Osteoblast (primary cell): ENCODE data around the gene KRTAP6-1. TPM values are rescaled to one million over a fixed set of nuclear protein-coding genes. Genes with fewer than 3 reads are reported as not detected.

ENCODE experiments used
- DNase-seq: peaks from one replicate; pipeline ENCODE4 v3.0.0; 2011; ENCODE audit warnings: low spot score, mixed read lengths; ENCODE audit not compliant: insufficient read length; ENCODE audit errors: missing footprints
- H2AFZ ChIP-seq: 2 replicates; pipeline ENCODE4 v1.6.0; 2011; ENCODE audit warnings: mild to moderate bottlenecking, low read length
- H3K27ac ChIP-seq: 2 replicates; pipeline ENCODE4 v1.5.1; 2011; ENCODE audit warnings: mild to moderate bottlenecking, low read depth, low read length, moderate library complexity
- H3K27me3 ChIP-seq: 2 replicates; pipeline ENCODE4 v1.6.0; 2012; ENCODE audit warnings: mild to moderate bottlenecking, control low read depth, inconsistent platforms, low read length, moderate library complexity; ENCODE audit not compliant: insufficient read depth
- H3K36me3 ChIP-seq: 2 replicates; pipeline ENCODE4 v1.5.1; 2011; ENCODE audit warnings: mild to moderate bottlenecking, low read length, control low read depth, moderate library complexity; ENCODE audit not compliant: insufficient read depth
- H3K4me1 ChIP-seq: 2 replicates; pipeline ENCODE4 v1.5.1; 2011; ENCODE audit warnings: mild to moderate bottlenecking, low read length, control low read depth, moderate library complexity; ENCODE audit not compliant: insufficient read depth
- H3K4me2 ChIP-seq: 2 replicates; pipeline ENCODE4 v1.6.0; 2011; ENCODE audit warnings: mild to moderate bottlenecking, low read length; ENCODE audit not compliant: insufficient read depth
- H3K4me3 ChIP-seq: fragments of 200-600 bp; sonication (generic); 3 replicates; pipeline ENCODE4 v1.5.1; 2012; ENCODE audit warnings: mild to moderate bottlenecking, low read length, inconsistent platforms; ENCODE audit not compliant: insufficient read depth
- H3K79me2 ChIP-seq: 2 replicates; pipeline ENCODE4 v1.6.0; 2012; ENCODE audit warnings: mild to moderate bottlenecking, low read length, control low read depth, inconsistent platforms; ENCODE audit not compliant: insufficient read depth
- H3K9me3 ChIP-seq: 2 replicates; pipeline ENCODE4 v1.5.1; 2011; ENCODE audit warnings: low read depth, low read length, control low read depth
- H4K20me1 ChIP-seq: 2 replicates; pipeline ENCODE4 v1.6.0; 2012; ENCODE audit warnings: mild to moderate bottlenecking, low read length, control low read depth; ENCODE audit not compliant: insufficient read depth
- CTCF ChIP-seq: IDR thresholded peaks from 2 replicates; pipeline ENCODE4 v1.5.1; 2011; ENCODE audit warnings: mild to moderate bottlenecking, low read depth, low read length, moderate library complexity; ENCODE audit errors: extremely low read depth
- small RNA-seq: library from RNA; depleted of rRNA; stranded (forward); fragments of <200 nt; gene quantifications from one replicate; pipeline ENCODE3, GENCODE V24; 2012
- total RNA-seq: library from RNA; depleted of rRNA; stranded (reverse); fragments of >200 nt; gene quantifications from 2 replicates; pipeline ENCODE4 v1.2.3, GENCODE V29; 2012

KRTAP6-1 gene
- total RNA-seq, 1 donor = not detected

GRCh38 chr21:30567617-30568016, 46.1 kb downstream of the KRTAP6-1 start:
- TF ChIP-seq CTCF = no peak
- H2AFZ ChIP-seq = no peak overlapping the region
- no peak overlapping the region for H3K27ac ChIP-seq
- H3K4me2 ChIP-seq = no peak overlapping the region
- no peak for DNase-seq
- no peaks in the 10 kb centered on the region for H3K9me3 ChIP-seq
- no peak overlapping the region for H3K4me3 ChIP-seq
- H3K36me3 ChIP-seq = no peaks in the 10 kb centered on the region
- H3K79me2 ChIP-seq = no peaks in the 10 kb centered on the region
- H4K20me1 ChIP-seq = no peaks in the 10 kb centered on the region
- H3K4me1 ChIP-seq = no peaks in the 10 kb centered on the region
- H3K27me3 ChIP-seq = no peaks in the 10 kb centered on the region

DNA sequence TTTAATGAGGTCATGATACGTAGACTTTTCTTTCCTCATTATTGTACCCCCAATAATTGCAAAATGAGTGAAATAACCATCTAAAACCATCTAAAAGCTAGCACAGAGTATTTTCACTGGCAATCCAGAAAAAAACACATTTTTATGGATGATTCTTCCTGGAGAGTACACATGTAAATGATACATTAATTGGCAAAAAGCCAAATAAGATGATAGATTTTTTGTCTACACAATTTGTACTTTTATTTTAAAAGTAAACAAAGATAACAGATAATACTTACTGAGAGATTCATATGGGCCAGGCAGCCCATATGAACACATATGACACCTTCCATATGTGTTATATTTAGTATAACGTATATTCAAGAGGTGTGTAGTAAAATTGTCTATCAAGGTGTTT, 50.1 kb downstream of the KRTAP6-1 start:
- H3K36me3 ChIP-seq = no peaks in the 10 kb centered on the region
- H3K27me3 ChIP-seq = no peaks in the 10 kb centered on the region
- no peak overlapping the region for H2AFZ ChIP-seq
- H3K4me3 ChIP-seq = no peak overlapping the region
- no peaks in the 10 kb centered on the region for H4K20me1 ChIP-seq
- no peak overlapping the region for H3K4me2 ChIP-seq
- H3K79me2 ChIP-seq = no peaks in the 10 kb centered on the region
- no peak overlapping the region for H3K27ac ChIP-seq
- no peaks in the 10 kb centered on the region for H3K9me3 ChIP-seq
- no peaks in the 10 kb centered on the region for H3K4me1 ChIP-seq
- no peak for TF ChIP-seq CTCF
- DNase-seq = no peak

Small RNA genes within 50 kb of the gene (small RNA-seq; reads per million reads assigned to genes)
- gene KRTAP20-1 (not detected), gene KRTAP20-3 (not detected), gene KRTAP20-4 (not detected), gene KRTAP22-1 (not detected), gene KRTAP22-2 (not detected)

Other genes starting within 250 kb of the KRTAP6-1 start
- not detected in 2 replicates for gene KRTAP13-2, start 241.7 kb downstream of the KRTAP6-1 start, total RNA-seq
- gene KRTAP13-1, start 217.9 kb downstream of the KRTAP6-1 start, total RNA-seq = not detected in 2 replicates
- not detected in 2 replicates for gene KRTAP13-3, start 188.0 kb downstream of the KRTAP6-1 start, total RNA-seq
- gene KRTAP13-4, start 183.7 kb downstream of the KRTAP6-1 start, total RNA-seq = not detected in 2 replicates
- not detected in 2 replicates for gene KRTAP15-1, start 173.7 kb downstream of the KRTAP6-1 start, total RNA-seq
- not detected in 2 replicates for gene KRTAP19-1, start 133.6 kb downstream of the KRTAP6-1 start, total RNA-seq
- gene KRTAP19-2, start 126.5 kb downstream of the KRTAP6-1 start, total RNA-seq = not detected in 2 replicates
- gene KRTAP19-3, start 121.9 kb downstream of the KRTAP6-1 start, total RNA-seq = not detected in 2 replicates
- gene KRTAP19-4, start 116.8 kb downstream of the KRTAP6-1 start, total RNA-seq = not detected in 2 replicates
- gene KRTAP19-5, start 111.8 kb downstream of the KRTAP6-1 start, total RNA-seq = not detected in 2 replicates
- not detected in 2 replicates for gene KRTAP19-6, start 72.1 kb downstream of the KRTAP6-1 start, total RNA-seq
- not detected in 2 replicates for gene KRTAP19-7, start 52.6 kb downstream of the KRTAP6-1 start, total RNA-seq
- gene KRTAP22-2, start 23.5 kb downstream of the KRTAP6-1 start, total RNA-seq = not detected in 2 replicates
- gene KRTAP6-3, start 21.5 kb downstream of the KRTAP6-1 start, total RNA-seq = not detected in 2 replicates
- not detected in 2 replicates for gene KRTAP6-2, start 15.0 kb downstream of the KRTAP6-1 start, total RNA-seq
- not detected in 2 replicates for gene KRTAP22-1, start 12.8 kb downstream of the KRTAP6-1 start, total RNA-seq
- not detected in 2 replicates for gene KRTAP20-1, start 2.5 kb upstream of the KRTAP6-1 start, total RNA-seq
- gene KRTAP20-4, start 6.7 kb upstream of the KRTAP6-1 start, total RNA-seq = not detected in 2 replicates
- not detected in 2 replicates for gene KRTAP20-2, start 21.3 kb upstream of the KRTAP6-1 start, total RNA-seq
- not detected in 2 replicates for gene KRTAP20-3, start 28.9 kb upstream of the KRTAP6-1 start, total RNA-seq
- gene KRTAP21-3, start 104.8 kb upstream of the KRTAP6-1 start, total RNA-seq = not detected in 2 replicates
- gene KRTAP21-2, start 133.3 kb upstream of the KRTAP6-1 start, total RNA-seq = not detected in 2 replicates
- gene KRTAP21-1, start 141.5 kb upstream of the KRTAP6-1 start, total RNA-seq = not detected in 2 replicates
- gene KRTAP8-1, start 199.3 kb upstream of the KRTAP6-1 start, total RNA-seq = not detected in 2 replicates
- not detected in 2 replicates for gene KRTAP7-1, start 215.8 kb upstream of the KRTAP6-1 start, total RNA-seq